22Rv1 (cell line): Measurements from ENCODE around the gene CELA1.

Experiments used
- CTCF ChIP-seq: fragments of 450-650 bp; IDR thresholded peaks from 2 replicates; pipeline ENCODE4 v1.5.1; 2017; ENCODE audit warnings: mild to moderate bottlenecking
- ZFX ChIP-seq: fragments of 450-650 bp; IDR thresholded peaks from 2 replicates; pipeline ENCODE4 v1.6.1; 2017; ENCODE audit warnings: antibody characterized with exemption, borderline replicate concordance

- TF ChIP-seq CTCF (no peak), ZFX (no peak)
These were observed 38.6 kb downstream of the CELA1 start for GRCh38 chr12:51307655-51308593.
